ENCODE results near the gene POLN. TPM values are rescaled to one million over a fixed set of nuclear protein-coding genes. Genes with fewer than 3 reads are reported as not detected.
A peak's percentile ranks its signal among the peaks of the same experiment; 100 is the strongest.
"Not testable (repeated sequence)": the region's sequence is repeated elsewhere in the genome, so short reads cannot be mapped to it uniquely, and the experiment has no call there.

POLN gene
- total RNA-seq, 1 donor from 2014 or later = 2.2 TPM

GRCh38 chr4:2275546-2276251 lies 33.8 kb upstream of the POLN start:
- no peak for DNase-seq (ENCODE audit: low spot score)
- ATAC-seq = no peak

DNA sequence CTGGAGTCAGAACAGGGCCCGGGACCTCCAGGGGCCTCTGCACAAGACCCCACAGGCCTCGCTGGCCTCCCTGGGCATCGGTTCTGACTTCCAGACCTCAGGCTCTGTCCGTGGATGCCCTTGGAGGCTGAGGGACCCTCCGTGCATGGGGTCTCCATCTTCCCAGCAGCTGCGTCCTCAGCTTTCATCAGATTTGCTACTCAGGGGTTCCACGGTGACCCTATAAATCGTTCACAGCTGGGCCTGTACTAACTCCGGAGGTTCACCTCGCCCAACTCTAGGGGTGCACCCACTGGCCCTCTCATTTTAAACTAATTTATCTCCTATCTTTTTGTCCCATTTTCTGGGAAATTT lies 33.1 kb upstream of the POLN start:
- not testable (repeated sequence) for ATAC-seq; DNase-seq (ENCODE audit: low spot score)

DNA sequence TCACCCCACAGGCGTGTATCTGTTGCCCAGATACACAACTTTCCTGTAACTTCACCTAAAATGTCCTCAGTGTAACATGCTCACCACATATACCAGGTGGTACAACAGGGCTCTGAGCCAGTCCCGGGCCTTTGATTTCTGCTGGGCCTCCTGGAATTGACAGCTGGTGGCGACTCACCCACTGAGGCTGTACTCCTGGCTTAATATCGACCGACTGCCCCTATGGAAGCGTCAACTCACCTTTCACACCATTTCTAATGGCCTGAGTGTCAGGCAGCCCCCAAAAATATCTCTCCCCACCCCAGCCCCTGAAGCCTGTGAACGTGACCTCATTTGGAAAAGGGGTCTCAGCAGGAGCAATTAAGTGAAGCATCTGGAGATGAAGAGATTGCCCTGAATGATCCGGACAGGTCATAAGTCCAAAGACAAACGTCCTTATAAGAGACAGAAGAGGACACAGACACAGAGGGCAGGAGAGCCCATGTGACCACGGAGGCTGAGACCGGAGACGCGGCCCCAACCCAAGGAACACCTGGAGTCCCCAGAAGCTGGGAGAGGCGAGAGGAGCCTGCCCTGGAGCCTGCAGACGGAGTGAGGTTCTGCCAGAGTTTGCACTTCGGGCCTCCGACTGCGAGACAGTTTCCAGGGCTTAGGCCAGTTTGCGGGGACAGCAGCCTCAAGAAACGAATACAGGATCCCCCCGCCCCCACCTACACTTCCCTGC lies 32.6 kb upstream of the POLN start:
- DNase-seq (ENCODE audit: low spot score) (no peak), ATAC-seq (no peak)

- no peak for DNase-seq (ENCODE audit: low spot score)
- no peak for ATAC-seq
These were observed 31.9 kb upstream of the POLN start for GRCh38 chr4:2273657-2274319.

GRCh38 chr4:2273221-2273620 lies 31.3 kb upstream of the POLN start:
- DNase-seq (ENCODE audit: low spot score) = no peak
- ATAC-seq = no peak

DNA sequence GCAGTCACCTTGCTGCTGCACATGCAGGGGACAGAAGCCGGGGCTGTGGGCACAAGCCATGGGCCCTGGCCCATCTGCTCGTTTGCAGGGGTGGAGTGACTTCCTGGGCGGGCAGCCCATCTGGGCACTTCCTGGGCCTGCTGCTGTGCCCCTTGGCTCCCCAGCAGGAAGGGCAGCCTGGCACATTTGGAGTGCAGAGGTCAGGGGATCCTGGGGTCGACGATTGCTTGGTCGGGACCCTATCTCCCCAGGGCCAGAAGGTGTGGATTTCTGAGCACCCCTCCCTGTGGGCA lies 30.9 kb upstream of the POLN start:
- ATAC-seq (no peak), DNase-seq (ENCODE audit: low spot score) (no peak)

- DNase-seq (ENCODE audit: low spot score) (no peak), ATAC-seq (no peak)
These were observed 30.3 kb upstream of the POLN start for GRCh38 chr4:2272026-2272827.

- ATAC-seq = no peak
- DNase-seq (ENCODE audit: low spot score) = no peak
These were observed 29.5 kb upstream of the POLN start for GRCh38 chr4:2271279-2272025.

DNA sequence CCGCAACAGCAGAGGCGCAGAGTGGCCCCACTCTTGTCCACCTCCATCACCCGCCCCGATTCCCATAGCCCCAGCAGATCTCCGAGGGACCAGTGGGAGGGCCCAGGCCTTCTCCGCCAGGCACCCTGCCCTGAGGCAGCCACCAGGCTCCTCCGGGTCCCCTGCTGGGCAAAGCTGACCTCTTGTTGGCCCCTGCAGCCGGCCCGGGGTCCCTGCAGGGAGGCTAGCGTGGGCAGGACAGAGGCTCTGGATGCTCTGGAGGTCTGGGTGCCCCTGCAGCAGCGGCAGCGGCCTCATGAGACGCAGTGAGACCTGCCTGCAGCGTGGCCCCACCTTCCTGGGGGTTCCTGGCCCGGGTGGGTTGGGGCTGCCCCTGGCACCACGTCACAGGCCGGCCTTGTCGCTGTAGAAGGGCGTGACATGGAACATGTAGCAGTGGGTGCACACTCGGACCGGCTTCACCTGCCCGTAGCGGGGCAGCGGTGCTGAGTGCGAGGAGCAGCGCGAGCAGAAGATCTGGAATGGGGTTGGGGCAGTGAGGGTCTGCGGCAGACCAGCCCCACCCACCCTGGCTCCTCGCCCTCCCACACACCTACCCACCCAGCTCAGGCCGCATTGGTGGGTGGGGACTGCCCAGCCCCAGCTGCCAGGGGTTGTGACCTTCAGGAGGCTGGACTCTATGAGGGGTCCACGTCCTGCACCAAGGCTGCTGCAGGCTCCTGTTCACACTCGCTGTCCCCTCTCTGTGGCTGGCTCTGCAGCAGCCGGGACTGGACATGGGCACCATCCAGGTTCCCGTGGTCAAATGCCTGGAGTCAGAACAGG lies 28.6 kb upstream of the POLN start:
- DNase-seq (ENCODE audit: low spot score) (no peak), ATAC-seq (no peak)

DNA sequence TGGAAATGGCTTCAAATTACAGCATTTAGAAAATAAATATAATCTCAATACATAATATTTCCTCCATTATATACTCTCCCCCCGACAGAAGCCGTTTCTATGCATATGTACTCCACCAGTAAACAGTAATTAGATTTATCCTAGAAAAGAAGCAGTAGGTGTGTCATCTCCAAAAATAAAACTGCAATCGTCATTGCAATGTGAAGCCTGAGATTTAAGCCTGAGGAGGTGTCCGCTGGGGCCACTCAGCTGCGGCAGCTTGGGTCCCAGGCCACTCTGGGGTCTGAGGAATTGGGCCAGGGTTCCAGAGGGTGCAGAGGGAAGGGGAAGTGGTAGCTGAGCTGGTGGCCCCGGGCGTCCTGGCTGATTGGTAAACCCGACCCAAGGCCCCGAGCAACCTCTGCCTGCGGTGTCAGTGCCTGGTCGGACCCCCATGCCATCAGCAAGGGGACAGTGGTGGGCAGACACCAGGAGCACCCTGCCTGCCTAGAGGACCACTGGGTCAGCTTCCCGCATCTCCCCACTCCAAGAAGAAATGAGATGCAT lies 27.8 kb upstream of the POLN start:
- DNase-seq (ENCODE audit: low spot score) (no peak), ATAC-seq (no peak)

DNA sequence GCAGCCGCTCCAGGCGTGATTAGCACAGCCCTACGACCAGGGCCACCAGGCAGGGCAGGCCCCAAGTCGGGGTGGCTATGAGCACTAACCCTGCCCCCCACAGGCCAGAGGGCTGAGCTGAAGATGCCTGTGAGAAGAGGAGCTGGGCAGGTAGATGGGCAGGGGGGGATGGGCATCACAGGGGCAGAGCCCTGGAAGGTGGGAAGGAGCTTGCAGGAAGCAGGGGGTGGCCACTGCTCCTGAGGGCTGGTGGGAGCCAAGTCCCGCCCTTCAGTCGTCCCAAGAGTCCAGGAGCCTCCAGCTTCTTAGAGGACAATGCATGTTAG lies 27.2 kb upstream of the POLN start:
- ATAC-seq = no peak

DNA sequence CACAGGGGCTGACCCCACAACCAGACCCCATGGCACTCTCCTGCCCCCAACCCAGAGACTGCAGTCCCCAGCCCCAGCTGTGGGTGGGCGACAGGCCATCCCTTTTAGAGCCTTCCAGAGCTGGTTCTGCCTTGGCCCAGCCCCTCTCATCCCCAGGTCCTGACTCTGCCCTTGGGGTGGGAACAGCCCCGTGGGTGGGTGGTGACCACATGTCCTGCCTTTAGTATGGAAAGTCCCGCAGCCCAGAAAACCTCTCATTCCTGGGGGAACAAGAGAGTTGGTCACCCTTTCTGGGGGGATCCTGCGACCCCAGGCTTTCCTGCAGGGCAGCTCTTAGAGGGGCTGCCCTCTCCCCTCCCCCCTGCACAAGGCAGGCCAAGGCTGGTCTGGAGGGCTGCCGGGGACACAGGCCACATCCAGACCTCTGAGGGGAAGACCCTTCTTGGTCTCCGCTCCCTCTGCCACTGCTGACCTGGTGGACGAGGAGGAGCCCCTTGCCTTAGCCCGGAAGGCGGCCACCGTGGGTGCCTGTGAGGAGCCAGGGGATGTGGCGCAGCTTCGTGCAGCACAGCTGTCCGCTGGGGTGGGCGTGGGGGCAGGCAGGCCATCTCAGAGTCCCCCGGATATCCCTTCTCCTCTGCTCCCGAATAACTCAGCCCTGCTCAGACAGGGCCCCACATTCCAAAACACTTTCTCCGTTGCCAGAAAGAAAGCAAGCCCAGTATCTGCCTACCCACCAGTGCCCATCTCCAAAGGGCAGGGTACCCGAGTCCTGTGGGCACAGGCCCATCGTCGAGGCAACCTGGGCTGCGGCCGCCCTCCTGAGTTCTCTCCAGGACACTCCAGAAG lies 26.7 kb upstream of the POLN start:
- DNase-seq (ENCODE audit: low spot score) = no peak

More for the DNA sequence above, 27.2 kb upstream of the POLN start:
- no peak for DNase-seq (ENCODE audit: low spot score)

DNA sequence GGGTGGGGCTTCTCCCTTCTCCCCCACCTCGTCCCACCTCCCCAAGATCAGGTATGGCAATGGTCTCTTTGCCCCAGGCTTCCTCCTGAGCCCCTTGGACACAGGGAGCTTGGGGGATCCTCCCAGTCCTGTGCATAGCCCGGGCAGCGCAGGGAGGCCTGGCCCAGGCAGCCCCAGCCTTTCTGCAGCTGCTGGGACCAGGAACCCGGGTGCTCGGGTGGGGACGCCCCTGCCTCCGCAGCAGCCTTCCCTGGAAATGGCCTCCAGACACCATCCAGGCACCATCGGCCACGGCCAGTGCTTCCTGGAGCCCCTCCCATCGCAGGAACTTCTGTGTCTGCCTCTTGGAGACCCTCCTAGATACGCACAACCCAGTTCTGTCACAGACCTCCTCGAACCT lies 25.9 kb upstream of the POLN start:
- ATAC-seq (no peak), DNase-seq (ENCODE audit: low spot score) (no peak)

More for the DNA sequence above, 26.7 kb upstream of the POLN start:
- no peak for ATAC-seq

- no peak for DNase-seq (ENCODE audit: low spot score)
- no peak for ATAC-seq
These were observed 25.4 kb upstream of the POLN start for GRCh38 chr4:2267320-2267811.

DNA sequence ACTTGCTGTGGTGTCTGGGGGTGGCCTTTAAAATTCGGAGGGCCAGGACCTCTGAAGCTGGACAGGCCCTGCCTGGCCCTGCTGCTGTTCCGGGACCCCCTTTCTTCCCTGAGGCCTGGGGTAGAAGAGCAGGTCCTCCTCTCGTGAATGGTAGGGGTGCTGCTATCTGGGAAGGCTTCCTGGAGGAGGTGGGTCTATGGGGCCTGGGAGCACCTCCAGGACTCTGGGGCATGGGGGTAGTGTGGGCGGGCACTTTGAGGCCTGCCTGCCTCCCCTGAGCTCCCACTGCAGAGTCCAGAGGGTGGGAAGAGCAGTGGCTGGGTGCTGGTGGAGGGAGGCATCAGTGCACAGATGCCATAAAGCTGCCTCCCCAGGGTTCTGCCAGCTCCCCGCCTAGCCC lies 24.9 kb upstream of the POLN start:
- ATAC-seq (no peak), DNase-seq (ENCODE audit: low spot score) (no peak)

DNA sequence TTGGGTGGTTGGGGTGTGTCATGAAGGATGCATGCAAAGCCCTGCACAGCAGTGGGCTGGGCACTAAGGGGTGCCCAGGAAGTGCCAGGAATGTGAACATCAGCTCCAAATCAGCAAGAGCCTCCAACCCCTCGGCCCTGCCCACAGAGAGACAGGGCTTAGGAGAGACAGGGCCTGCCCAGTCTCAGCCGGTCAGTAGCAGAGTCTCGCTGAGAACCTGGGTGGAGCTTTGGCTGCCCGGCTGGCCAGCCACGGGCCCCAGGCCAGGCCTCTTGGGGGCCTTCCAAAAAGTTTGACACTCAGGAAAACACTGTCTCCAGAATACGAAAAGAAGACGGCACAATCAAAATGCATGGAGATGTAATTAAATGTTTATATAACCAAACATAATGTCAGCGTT lies 24.3 kb upstream of the POLN start:
- ATAC-seq = peak; percentile 27

GRCh38 chr4:2265113-2266110 lies 23.5 kb upstream of the POLN start:
- DNase-seq (ENCODE audit: low spot score) (no peak), ATAC-seq (no peak)

More for the DNA sequence above, 24.3 kb upstream of the POLN start:
- DNase-seq (ENCODE audit: low spot score) = peak; percentile 77
